HepG2 (cell line): ENCODE results near the gene DNAJC5. TPM values are rescaled to one million over a fixed set of nuclear protein-coding genes. Genes with fewer than 3 reads are reported as not detected.

Experiments used
- ELF3 ChIP-seq: IDR thresholded peaks from 2 replicates; pipeline ENCODE4 v1.6.1; 2016; ENCODE audit warnings: missing genetic modification reagents, missing compliant biosample characterization
- GATAD2A ChIP-seq: IDR thresholded peaks from 2 replicates; pipeline ENCODE4 v1.6.1; 2016
- HNRNPLL ChIP-seq: fragments of 200-400 bp; formaldehyde crosslinking; IDR thresholded peaks from 2 replicates; pipeline ENCODE4 v1.6.1; 2017; ENCODE audit warnings: mild to moderate bottlenecking, low read depth, low read length; ENCODE audit not compliant: poor library complexity, severe bottlenecking
- KDM2A ChIP-seq: sonication (generic); formaldehyde crosslinking; IDR thresholded peaks from 2 replicates; pipeline ENCODE4 v1.4.0; 2020; ENCODE audit warnings: low read depth, missing genetic modification reagents, borderline replicate concordance
- KDM6A ChIP-seq: IDR thresholded peaks from 2 replicates; pipeline ENCODE4 v1.6.1; 2016; ENCODE audit warnings: low read depth
- MAF1 ChIP-seq: sonication (generic); formaldehyde crosslinking; IDR thresholded peaks from 2 replicates; pipeline ENCODE4 v1.5.0; 2020; ENCODE audit warnings: missing genetic modification reagents, borderline replicate concordance
- MTF1 ChIP-seq: sonication (generic); formaldehyde crosslinking; IDR thresholded peaks from 2 replicates; pipeline ENCODE4 v1.5.0; 2020; ENCODE audit warnings: missing genetic modification reagents
- MYC ChIP-seq: sonication (generic); formaldehyde crosslinking; IDR thresholded peaks from 2 replicates; pipeline ENCODE4 v1.9.0; 2021; ENCODE audit warnings: missing genetic modification reagents, borderline replicate concordance
- RXRB ChIP-seq: IDR thresholded peaks from 2 replicates; pipeline ENCODE4 v1.6.1; 2016; ENCODE audit warnings: borderline replicate concordance, missing genetic modification reagents, missing compliant biosample characterization
- SAP130 ChIP-seq: IDR thresholded peaks from 2 replicates; pipeline ENCODE4 v1.6.1; 2016; ENCODE audit warnings: low read depth
- SNRNP70 ChIP-seq: fragments of 200-400 bp; formaldehyde crosslinking; IDR thresholded peaks from 2 replicates; pipeline ENCODE4 v1.6.1; 2017; ENCODE audit warnings: mild to moderate bottlenecking, low read depth, low read length, moderate library complexity
- TCF12 ChIP-seq, 2 experiments: fragments of 450-650 bp in 1 of 2; sonication (generic) in 1 of 2; formaldehyde crosslinking in 1 of 2; IDR thresholded peaks; 2 replicates each; pipeline versions ENCODE4 v1.6.1 to v1.8.0; 2017 to 2022; ENCODE audit warnings: antibody characterized with exemption in 1 of 2, mild to moderate bottlenecking in 1 of 2, missing genetic modification reagents in 1 of 2, moderate library complexity in 1 of 2
- THAP11 ChIP-seq: IDR thresholded peaks from 2 replicates; pipeline ENCODE4 v1.6.1; 2016; ENCODE audit warnings: missing biosample characterization, missing genetic modification reagents
- ZNF24 ChIP-seq: fragments of 450-650 bp; IDR thresholded peaks from 2 replicates; pipeline ENCODE4 v1.6.1; 2017; ENCODE audit warnings: antibody characterized with exemption, mild to moderate bottlenecking
- ZNF282 ChIP-seq: fragments of 450-650 bp; IDR thresholded peaks from 2 replicates; pipeline ENCODE4 v1.6.1; 2018; ENCODE audit not compliant: partially characterized antibody
- ZSCAN31 ChIP-seq: sonication (generic); formaldehyde crosslinking; IDR thresholded peaks from 2 replicates; pipeline ENCODE4 v1.5.0; 2020; ENCODE audit warnings: low read depth, mild to moderate bottlenecking, missing genetic modification reagents
- polyA plus RNA-seq, 8 experiments: library from polyadenylated mRNA; depleted of rRNA in 3 of 8; stranded (reverse) in 7 of 8; unstranded in 1 of 8; fragments of >200 nt; fragmentation: Illumina TruSeq in 4 of 8; extraction: Trizol in 4 of 8; gene quantifications; 2 replicates each; pipeline versions ENCODE4 v1.2.1 to v1.2.3, GENCODE V29; 2011 to 2016; ENCODE audit warnings: low read depth in 4 of 8, missing spikeins in 1 of 8, mixed read lengths in 1 of 8; ENCODE audit not compliant: insufficient read depth in 1 of 8
- total RNA-seq, 5 experiments: library from RNA; depleted of rRNA; stranded (reverse); fragments of >200 nt; fragmentation: Illumina TruSeq; extraction: Trizol; gene quantifications; 2 replicates each; pipeline ENCODE4 v1.2.3, GENCODE V29; 2016; ENCODE audit warnings: low read depth in 1 of 5
- TF ChIP-seq, protein P1 (sequence below): sonication (generic); formaldehyde crosslinking; IDR thresholded peaks from 2 replicates; pipeline ENCODE4 v1.5.0; 2020; ENCODE audit warnings: mild to moderate bottlenecking, missing genetic modification reagents
- TF ChIP-seq, protein P2 (sequence below): sonication (generic); formaldehyde crosslinking; IDR thresholded peaks from 2 replicates; pipeline ENCODE4 v1.8.0; 2022; ENCODE audit warnings: mild to moderate bottlenecking, missing genetic modification reagents, moderate library complexity
- TF ChIP-seq, protein P3 (sequence below): sonication (generic); formaldehyde crosslinking; IDR thresholded peaks from 2 replicates; pipeline ENCODE4 v1.4.0; 2020; ENCODE audit warnings: missing genetic modification reagents
- TF ChIP-seq, protein P4 (sequence below): sonication (generic); formaldehyde crosslinking; IDR thresholded peaks from 2 replicates; pipeline ENCODE4 v1.5.0; 2020; ENCODE audit warnings: missing genetic modification reagents
- TF ChIP-seq, protein P5 (sequence below): sonication (generic); formaldehyde crosslinking; IDR thresholded peaks from 2 replicates; pipeline ENCODE4 v1.5.0; 2020; ENCODE audit warnings: missing genetic modification reagents, mild to moderate bottlenecking, borderline replicate concordance

Gene DNAJC5
- total and polyA plus RNA-seq, 2 of the 13 experiments (the other 11 are each of a cell fraction or from before 2014, with no cell fraction given) = 42.8 to 64.5 TPM

DNA sequence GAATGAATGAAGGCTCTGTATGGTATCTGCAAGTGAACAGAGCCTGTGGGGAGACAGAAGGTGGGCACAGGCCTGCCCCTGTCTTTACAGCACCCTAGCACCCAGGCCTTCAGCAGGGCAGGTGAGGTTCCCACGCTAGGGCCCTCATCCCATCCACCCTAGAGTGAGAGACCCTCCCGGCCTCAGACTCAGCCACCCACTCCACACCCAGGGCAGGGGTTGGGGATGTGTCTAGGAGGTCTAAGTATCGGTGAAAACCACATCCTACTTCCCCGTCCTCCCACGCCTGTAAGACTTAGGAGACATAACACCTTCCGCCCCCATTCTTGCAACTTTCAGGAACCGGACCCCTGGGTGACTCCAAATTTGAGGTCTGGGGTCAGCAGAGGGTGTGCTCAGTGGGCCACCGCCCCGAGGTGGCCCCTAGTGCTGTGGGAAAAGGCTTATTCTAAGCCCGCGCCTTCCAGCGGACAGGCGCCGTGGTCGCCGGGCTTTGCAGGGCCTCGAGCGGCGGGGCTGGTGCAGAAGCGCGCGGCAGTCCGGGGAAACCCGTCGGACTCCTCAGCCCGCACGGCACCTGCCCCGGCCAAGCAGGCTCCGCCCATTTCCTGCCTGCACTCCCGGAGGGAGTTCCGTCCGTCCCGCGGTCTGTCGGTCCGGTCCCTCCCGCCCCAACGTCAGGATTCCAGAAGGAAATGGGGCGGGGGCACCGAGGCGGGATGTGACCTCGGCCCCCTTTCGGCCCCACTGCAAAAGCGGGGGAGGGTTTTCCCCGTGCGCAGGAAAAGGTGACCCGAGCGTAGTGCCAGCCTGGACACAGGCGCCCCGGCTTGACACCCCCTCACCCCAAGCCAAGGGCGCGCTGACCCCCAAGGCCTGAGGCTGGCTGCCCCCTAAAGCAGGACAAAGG is 83.6 kb downstream of the DNAJC5 start (continued):
- TF ChIP-seq, protein P1, sequence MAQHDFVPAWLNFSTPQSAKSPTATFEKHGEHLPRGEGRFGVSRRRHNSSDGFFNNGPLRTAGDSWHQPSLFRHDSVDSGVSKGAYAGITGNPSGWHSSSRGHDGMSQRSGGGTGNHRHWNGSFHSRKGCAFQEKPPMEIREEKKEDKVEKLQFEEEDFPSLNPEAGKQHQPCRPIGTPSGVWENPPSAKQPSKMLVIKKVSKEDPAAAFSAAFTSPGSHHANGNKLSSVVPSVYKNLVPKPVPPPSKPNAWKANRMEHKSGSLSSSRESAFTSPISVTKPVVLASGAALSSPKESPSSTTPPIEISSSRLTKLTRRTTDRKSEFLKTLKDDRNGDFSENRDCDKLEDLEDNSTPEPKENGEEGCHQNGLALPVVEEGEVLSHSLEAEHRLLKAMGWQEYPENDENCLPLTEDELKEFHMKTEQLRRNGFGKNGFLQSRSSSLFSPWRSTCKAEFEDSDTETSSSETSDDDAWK = no peak
- TF ChIP-seq SAP130 (CRISPR knock-in tag) (peak; percentile 98), THAP11 (peak; percentile 89), MYC (CRISPR knock-in tag) (peak; percentile 94; the same call in 1 of the 2 replicates), ZSCAN31 (CRISPR knock-in tag) (0 out of 2 replicates have a peak, but pooled peaks have one; percentile 83), HNRNPLL (peak; percentile 90), TCF12 (IDR thresholded peaks at IDR 0.05) (no peak), TCF12 (CRISPR knock-in tag; IDR thresholded peaks at IDR 0.05) (no peak), ZNF24 (no peak), KDM2A (CRISPR knock-in tag) (peak; percentile 97), ZNF282 (no peak), KDM6A (CRISPR knock-in tag) (no peak), RXRB (peak; percentile 83), ELF3 (peak; percentile 94), MTF1 (peak; percentile 78; the same call in 1 of the 2 replicates), GATAD2A (CRISPR knock-in tag) (peak; percentile 84), SNRNP70 (no peak), MAF1 (CRISPR knock-in tag) (peak; percentile 86)
- TF ChIP-seq, protein P2, sequence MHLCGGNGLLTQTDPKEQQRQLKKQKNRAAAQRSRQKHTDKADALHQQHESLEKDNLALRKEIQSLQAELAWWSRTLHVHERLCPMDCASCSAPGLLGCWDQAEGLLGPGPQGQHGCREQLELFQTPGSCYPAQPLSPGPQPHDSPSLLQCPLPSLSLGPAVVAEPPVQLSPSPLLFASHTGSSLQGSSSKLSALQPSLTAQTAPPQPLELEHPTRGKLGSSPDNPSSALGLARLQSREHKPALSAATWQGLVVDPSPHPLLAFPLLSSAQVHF (CRISPR knock-in tag) = peak; percentile 92
- TF ChIP-seq, protein P3, sequence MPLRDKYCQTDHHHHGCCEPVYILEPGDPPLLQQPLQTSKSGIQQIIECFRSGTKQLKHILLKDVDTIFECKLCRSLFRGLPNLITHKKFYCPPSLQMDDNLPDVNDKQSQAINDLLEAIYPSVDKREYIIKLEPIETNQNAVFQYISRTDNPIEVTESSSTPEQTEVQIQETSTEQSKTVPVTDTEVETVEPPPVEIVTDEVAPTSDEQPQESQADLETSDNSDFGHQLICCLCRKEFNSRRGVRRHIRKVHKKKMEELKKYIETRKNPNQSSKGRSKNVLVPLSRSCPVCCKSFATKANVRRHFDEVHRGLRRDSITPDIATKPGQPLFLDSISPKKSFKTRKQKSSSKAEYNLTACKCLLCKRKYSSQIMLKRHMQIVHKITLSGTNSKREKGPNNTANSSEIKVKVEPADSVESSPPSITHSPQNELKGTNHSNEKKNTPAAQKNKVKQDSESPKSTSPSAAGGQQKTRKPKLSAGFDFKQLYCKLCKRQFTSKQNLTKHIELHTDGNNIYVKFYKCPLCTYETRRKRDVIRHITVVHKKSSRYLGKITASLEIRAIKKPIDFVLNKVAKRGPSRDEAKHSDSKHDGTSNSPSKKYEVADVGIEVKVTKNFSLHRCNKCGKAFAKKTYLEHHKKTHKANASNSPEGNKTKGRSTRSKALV (CRISPR knock-in tag) = peak; percentile 97
- TF ChIP-seq, protein P4, sequence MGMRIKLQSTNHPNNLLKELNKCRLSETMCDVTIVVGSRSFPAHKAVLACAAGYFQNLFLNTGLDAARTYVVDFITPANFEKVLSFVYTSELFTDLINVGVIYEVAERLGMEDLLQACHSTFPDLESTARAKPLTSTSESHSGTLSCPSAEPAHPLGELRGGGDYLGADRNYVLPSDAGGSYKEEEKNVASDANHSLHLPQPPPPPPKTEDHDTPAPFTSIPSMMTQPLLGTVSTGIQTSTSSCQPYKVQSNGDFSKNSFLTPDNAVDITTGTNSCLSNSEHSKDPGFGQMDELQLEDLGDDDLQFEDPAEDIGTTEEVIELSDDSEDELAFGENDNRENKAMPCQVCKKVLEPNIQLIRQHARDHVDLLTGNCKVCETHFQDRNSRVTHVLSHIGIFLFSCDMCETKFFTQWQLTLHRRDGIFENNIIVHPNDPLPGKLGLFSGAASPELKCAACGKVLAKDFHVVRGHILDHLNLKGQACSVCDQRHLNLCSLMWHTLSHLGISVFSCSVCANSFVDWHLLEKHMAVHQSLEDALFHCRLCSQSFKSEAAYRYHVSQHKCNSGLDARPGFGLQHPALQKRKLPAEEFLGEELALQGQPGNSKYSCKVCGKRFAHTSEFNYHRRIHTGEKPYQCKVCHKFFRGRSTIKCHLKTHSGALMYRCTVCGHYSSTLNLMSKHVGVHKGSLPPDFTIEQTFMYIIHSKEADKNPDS (CRISPR knock-in tag) = no peak; the same call in 1 of the 2 replicates
- TF ChIP-seq, protein P5, sequence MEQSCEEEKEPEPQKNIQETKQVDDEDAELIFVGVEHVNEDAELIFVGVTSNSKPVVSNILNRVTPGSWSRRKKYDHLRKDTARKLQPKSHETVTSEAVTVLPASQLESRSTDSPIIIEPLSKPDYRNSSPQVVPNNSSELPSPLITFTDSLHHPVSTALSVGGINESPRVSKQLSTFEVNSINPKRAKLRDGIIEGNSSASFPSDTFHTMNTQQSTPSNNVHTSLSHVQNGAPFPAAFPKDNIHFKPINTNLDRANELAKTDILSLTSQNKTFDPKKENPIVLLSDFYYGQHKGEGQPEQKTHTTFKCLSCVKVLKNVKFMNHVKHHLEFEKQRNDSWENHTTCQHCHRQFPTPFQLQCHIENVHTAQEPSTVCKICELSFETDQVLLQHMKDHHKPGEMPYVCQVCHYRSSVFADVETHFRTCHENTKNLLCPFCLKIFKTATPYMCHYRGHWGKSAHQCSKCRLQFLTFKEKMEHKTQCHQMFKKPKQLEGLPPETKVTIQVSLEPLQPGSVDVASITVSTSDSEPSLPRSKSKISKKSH (CRISPR knock-in tag) = peak; percentile 80; the same call in 1 of the 2 replicates
